Naive B cell (primary cell): ENCODE results near the gene DDX20. TPM values are rescaled to one million over a fixed set of nuclear protein-coding genes. Genes with fewer than 3 reads are reported as not detected.
A peak's percentile ranks its signal among the peaks of the same experiment; 100 is the strongest.

Experiments used
- ATAC-seq, 2 donors: fragments of 150-1000 bp; cut with Tn5 transposase; 2 replicates each; pipeline ENCODE4 v1.10.0; 2021; ENCODE audit warnings: low read depth in 2 of 2, mild to moderate bottlenecking in 2 of 2, moderate library complexity in 2 of 2
- DNase-seq: peaks from one replicate; pipeline ENCODE4 v3.0.0; 2022
- H3K27ac Mint-ChIP-seq, 6 donors: one replicate each; pipeline ENCODE4 v1.8.0; 2020 to 2022; ENCODE audit warnings: mild to moderate bottlenecking in 6 of 6, mixed read lengths in 6 of 6, moderate library complexity in 5 of 6, inconsistent platforms in 2 of 6
- H3K27me3 Mint-ChIP-seq, 3 donors: one replicate each; pipeline ENCODE4 v1.8.0; 2021 to 2022; ENCODE audit warnings: mixed read lengths in 3 of 3, mild to moderate bottlenecking in 1 of 3
- H3K36me3 Mint-ChIP-seq, 2 donors: one replicate each; pipeline ENCODE4 v1.8.0; 2020 to 2022; ENCODE audit warnings: mixed read lengths in 2 of 2, inconsistent platforms in 1 of 2, mild to moderate bottlenecking in 1 of 2
- H3K4me1 Mint-ChIP-seq, 3 donors: one replicate each; pipeline ENCODE4 v1.8.0; 2020 to 2022; ENCODE audit warnings: mixed read lengths in 3 of 3, inconsistent platforms in 1 of 3, mild to moderate bottlenecking in 1 of 3, moderate library complexity in 1 of 3
- H3K4me3 Mint-ChIP-seq, 8 donors: one replicate each; pipeline ENCODE4 v1.8.0; 2020 to 2022; ENCODE audit warnings: mild to moderate bottlenecking in 8 of 8, mixed read lengths in 8 of 8, moderate library complexity in 8 of 8, inconsistent platforms in 2 of 8
- H3K9me3 Mint-ChIP-seq, 7 donors: one replicate each; pipeline ENCODE4 v1.8.0; 2020 to 2022; ENCODE audit warnings: mixed read lengths in 7 of 7, mild to moderate bottlenecking in 5 of 7, inconsistent platforms in 2 of 7, moderate library complexity in 1 of 7
- polyA plus RNA-seq, 6 donors: library from polyadenylated mRNA; unstranded; fragments of 300-500 nt; fragmentation: Illumina TruSeq; gene quantifications; one replicate each; pipeline ENCODE4 v1.2.3, GENCODE V29; 2021; ENCODE audit warnings: low read depth in 6 of 6

The DDX20 gene
- polyA plus RNA-seq, 6 donors from 2014 or later, result 7.5 to 15.7 (median 11.5) TPM

DNA sequence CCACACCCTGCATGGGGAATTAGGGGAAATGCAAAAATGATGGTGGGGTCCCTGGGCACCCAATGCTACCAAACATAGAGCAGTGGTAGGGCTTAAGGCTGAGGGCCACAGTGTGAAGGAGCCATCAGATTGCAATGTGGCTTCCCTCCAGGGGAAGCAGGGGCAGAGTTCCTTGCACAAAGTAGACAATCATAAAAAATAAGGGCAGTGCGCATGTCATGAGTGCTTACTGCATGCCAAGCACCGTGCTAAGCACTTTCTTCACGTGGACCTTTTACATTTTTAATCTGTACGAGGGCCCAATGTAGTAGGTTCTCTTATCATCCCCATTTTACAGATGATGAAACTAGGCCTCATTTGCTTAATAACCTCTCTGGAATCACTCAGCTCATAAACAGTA, 56.6 kb downstream of the DDX20 start:
- H3K9me3 Mint-ChIP-seq, result peaks cover 0 to 3% (median 0%) of the 10 kb centered on the region in 7 donors
- peak overlapping the region in 1 of 8 donors; percentile 44 for H3K4me3 Mint-ChIP-seq
- no peak overlapping the region for H3K27ac Mint-ChIP-seq
- H3K36me3 Mint-ChIP-seq, result no peaks in the 10 kb centered on the region
- DNase-seq, result no peak
- peaks cover 14 to 66% (median 22%) of the 10 kb centered on the region in 3 donors for H3K4me1 Mint-ChIP-seq
- H3K27me3 Mint-ChIP-seq, result peaks cover 0 to 29% (median 7%) of the 10 kb centered on the region in 3 donors
- no peak for ATAC-seq

DNA sequence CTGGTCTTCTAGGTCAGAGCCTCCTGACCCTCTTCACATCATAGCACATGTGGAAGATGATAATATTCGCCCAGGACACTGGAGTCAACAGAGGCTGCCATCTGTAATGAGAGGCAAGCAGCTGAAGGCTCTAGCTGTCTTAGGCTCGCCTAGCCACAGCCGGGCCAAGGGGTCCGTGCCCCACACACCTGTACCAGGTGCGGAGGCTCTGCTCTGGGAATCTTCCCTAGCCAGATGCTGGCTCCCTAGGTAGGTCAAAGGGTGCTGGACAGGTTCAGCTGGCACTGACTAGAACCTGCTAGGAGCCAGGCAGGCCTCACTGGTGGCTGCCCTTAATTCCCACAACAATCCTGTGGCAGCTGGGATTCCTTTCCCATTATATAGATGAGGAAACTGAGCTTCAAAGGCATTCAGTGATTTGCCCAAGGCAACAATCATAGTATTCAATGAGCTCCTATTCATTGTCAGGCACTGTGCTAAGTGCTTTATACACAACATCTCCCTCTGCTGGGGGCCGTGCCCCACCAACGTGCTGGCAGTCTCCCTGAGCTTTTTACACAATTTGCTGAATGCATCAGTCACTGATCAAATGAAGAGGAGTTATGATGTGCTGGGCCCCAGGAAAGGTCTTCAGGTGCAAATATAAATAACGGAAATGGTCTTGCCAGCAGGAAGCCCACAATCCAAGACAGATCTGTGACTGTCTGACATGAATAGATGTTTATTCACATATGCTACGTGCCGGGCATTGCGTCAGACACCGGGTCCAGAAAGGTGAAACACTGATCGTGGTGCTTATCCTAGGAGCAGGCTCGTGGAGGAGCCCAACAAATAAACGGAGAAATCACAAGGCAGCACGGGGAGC, 58.0 kb downstream of the DDX20 start:
- Mint-ChIP-seq H3K27me3 (peaks cover 0 to 34% (median 14%) of the 10 kb centered on the region in 3 donors), H3K36me3 (no peaks in the 10 kb centered on the region), H3K4me3 (no peak overlapping the region), H3K4me1 (peaks cover 6 to 52% (median 18%) of the 10 kb centered on the region in 3 donors), H3K9me3 (peaks cover 0 to 3% (median 0%) of the 10 kb centered on the region in 7 donors), H3K27ac (peak overlapping the region in 1 of 6 donors; percentile 30)
- ATAC-seq, result no peak
- no peak for DNase-seq

DNA sequence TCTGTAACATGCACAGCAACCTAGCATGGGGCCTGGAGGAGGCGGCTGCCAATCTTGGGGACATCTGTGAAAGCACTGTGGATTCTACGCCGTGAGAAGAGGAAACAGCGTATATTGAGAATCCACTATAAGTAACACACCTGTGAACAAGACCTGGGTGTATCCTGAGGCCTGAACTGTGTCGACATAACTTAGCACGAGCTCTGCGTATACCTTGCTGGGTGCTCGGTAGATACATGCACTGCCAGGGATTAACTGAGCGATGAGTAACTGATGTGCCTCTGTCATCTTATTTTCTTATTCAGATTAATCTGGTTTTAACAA, 58.6 kb downstream of the DDX20 start:
- no peak for ATAC-seq
- no peaks in the 10 kb centered on the region for H3K9me3 Mint-ChIP-seq
- H3K4me3 Mint-ChIP-seq, result no peak overlapping the region
- peaks cover 0 to 37% (median 14%) of the 10 kb centered on the region in 3 donors for H3K27me3 Mint-ChIP-seq
- H3K4me1 Mint-ChIP-seq, result peaks cover under 1 to 50% (median 13%) of the 10 kb centered on the region in 3 donors
- H3K36me3 Mint-ChIP-seq, result no peaks in the 10 kb centered on the region
- no peak for DNase-seq
- H3K27ac Mint-ChIP-seq, result no peak overlapping the region

DNA sequence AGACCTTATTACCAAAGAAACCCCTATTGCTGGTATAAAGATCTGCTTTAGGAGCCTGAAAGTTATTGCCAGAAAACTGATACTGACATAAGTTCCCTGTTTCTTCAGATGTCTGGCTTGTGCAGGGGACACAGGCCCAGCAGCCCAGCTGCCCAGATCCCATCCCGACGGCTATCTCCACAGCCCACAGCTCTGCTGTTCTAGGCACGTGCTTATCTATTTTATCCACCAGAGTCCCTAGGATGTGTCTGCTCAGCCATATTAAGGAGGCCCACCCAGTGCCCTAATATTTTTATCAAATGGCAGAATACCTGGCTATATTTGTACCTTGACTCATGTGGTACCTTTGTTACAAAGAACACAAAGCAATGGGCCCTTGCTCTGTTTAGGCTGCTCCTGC, 58.9 kb downstream of the DDX20 start:
- no peaks in the 10 kb centered on the region for H3K9me3 Mint-ChIP-seq
- peaks cover 0 to 39% (median 14%) of the 10 kb centered on the region in 3 donors for H3K27me3 Mint-ChIP-seq
- no peak for DNase-seq
- no peaks in the 10 kb centered on the region for H3K36me3 Mint-ChIP-seq
- no peak for ATAC-seq
- H3K4me1 Mint-ChIP-seq, result peaks cover 0 to 46% (median 13%) of the 10 kb centered on the region in 3 donors
- H3K4me3 Mint-ChIP-seq, result no peak overlapping the region
- no peak overlapping the region for H3K27ac Mint-ChIP-seq

Other genes with a start within 250 kb of the DDX20 start
- 10 to 100 TPM; 30.7 to 44.6 (median 37.2) TPM for gene RAP1A, start 136.1 kb upstream of the DDX20 start, polyA plus RNA-seq
- gene INKA2, start 16.5 kb upstream of the DDX20 start, polyA plus RNA-seq, result under 1 TPM in 5 of 6 donors, not detected in 1; 0.28 to 0.86 (median 0.40) TPM
- gene KCND3, start 233.8 kb downstream of the DDX20 start, polyA plus RNA-seq, result under 1 TPM in 2 of 6 donors, not detected in 4; 0.03 to 0.11 TPM